HepG2 (cell line): ENCODE measurements around the gene LIPC. TPM values are rescaled to one million over a fixed set of nuclear protein-coding genes. Genes with fewer than 3 reads are reported as not detected.
A peak's percentile ranks its signal among the peaks of the same experiment; 100 is the strongest.

ENCODE experiments used
- ARID5B ChIP-seq: IDR thresholded peaks from 2 replicates; pipeline ENCODE4 v1.4.0; 2020; ENCODE audit warnings: mild to moderate bottlenecking, missing genetic modification reagents
- ATF7 ChIP-seq, 2 experiments: fragments of 450-650 bp in 1 of 2; sonication (generic) in 1 of 2; formaldehyde crosslinking in 1 of 2; IDR thresholded peaks; 2 replicates each; pipeline versions ENCODE4 v1.4.0 to v1.6.1; 2016 to 2020; ENCODE audit warnings: antibody characterized with exemption in 1 of 2, mild to moderate bottlenecking in 1 of 2, missing genetic modification reagents in 1 of 2
- CCAR2 ChIP-seq: fragments of 200-400 bp; formaldehyde crosslinking; optimal IDR thresholded peaks from 2 replicates; pipeline ENCODE3; 2018; ENCODE audit warnings: low read depth, mild to moderate bottlenecking, low read length, moderate library complexity
- DDIT3 ChIP-seq: sonication (generic); formaldehyde crosslinking; IDR thresholded peaks from 2 replicates; pipeline ENCODE4 v1.4.0; 2020; ENCODE audit warnings: mild to moderate bottlenecking, missing genetic modification reagents
- HNF1A ChIP-seq, 2 experiments: sonication (generic) in 1 of 2; formaldehyde crosslinking in 1 of 2; IDR thresholded peaks; 2 replicates each; pipeline versions ENCODE4 v1.4.0 to v1.6.1; 2016 to 2020; ENCODE audit warnings: borderline replicate concordance in 1 of 2, low read depth in 1 of 2, mild to moderate bottlenecking in 1 of 2, missing genetic modification reagents in 1 of 2
- KLF15 ChIP-seq: sonication (generic); formaldehyde crosslinking; IDR thresholded peaks from 2 replicates; pipeline ENCODE4 v1.8.1; 2023; ENCODE audit warnings: borderline replicate concordance, mild to moderate bottlenecking, inconsistent platforms, missing genetic modification reagents, mixed read lengths
- MED13 ChIP-seq: sonication (generic); formaldehyde crosslinking; IDR thresholded peaks from 2 replicates; pipeline ENCODE4 v1.5.0; 2020; ENCODE audit warnings: missing genetic modification reagents
- PAF1 ChIP-seq: IDR thresholded peaks from 2 replicates; pipeline ENCODE4 v1.6.1; 2016; ENCODE audit warnings: missing genetic modification reagents, missing compliant biosample characterization
- SNAPC5 ChIP-seq: sonication (generic); formaldehyde crosslinking; IDR thresholded peaks from 2 replicates; pipeline ENCODE4 v1.8.1; 2023; ENCODE audit warnings: mild to moderate bottlenecking, missing genetic modification reagents, borderline replicate concordance
- ZBTB7A ChIP-seq: sonication (generic); formaldehyde crosslinking; IDR thresholded peaks from 2 replicates; pipeline ENCODE4 v1.8.0; 2022; ENCODE audit warnings: mild to moderate bottlenecking, missing genetic modification reagents
- ZKSCAN1 ChIP-seq: fragments of 150-350 bp; IDR thresholded peaks from 2 replicates; pipeline ENCODE4 v1.6.1; 2014; ENCODE audit warnings: low read length
- ZNF274 ChIP-seq: sonication (generic); formaldehyde crosslinking; IDR thresholded peaks from 2 replicates; pipeline ENCODE4 v1.5.1; 2020; ENCODE audit warnings: mild to moderate bottlenecking, missing genetic modification reagents
- ZNF3 ChIP-seq: IDR thresholded peaks from 2 replicates; pipeline ENCODE4 v1.7.0; 2017; ENCODE audit warnings: inconsistent platforms
- ZNF33A ChIP-seq: sonication (generic); formaldehyde crosslinking; IDR thresholded peaks from 2 replicates; pipeline ENCODE4 v1.5.1; 2020; ENCODE audit warnings: missing genetic modification reagents, mild to moderate bottlenecking, moderate library complexity, borderline replicate concordance
- ZNF562 ChIP-seq: sonication (generic); formaldehyde crosslinking; IDR thresholded peaks from 2 replicates; pipeline ENCODE4 v1.8.0; 2022; ENCODE audit warnings: missing genetic modification reagents, borderline replicate concordance
- ZNF816 ChIP-seq: sonication (generic); formaldehyde crosslinking; IDR thresholded peaks from 2 replicates; pipeline ENCODE4 v1.8.0; 2022; ENCODE audit warnings: missing genetic modification reagents, mild to moderate bottlenecking, borderline replicate concordance
- polyA plus RNA-seq, 8 experiments: library from polyadenylated mRNA; depleted of rRNA in 3 of 8; stranded (reverse) in 7 of 8; unstranded in 1 of 8; fragments of >200 nt; fragmentation: Illumina TruSeq in 4 of 8; extraction: Trizol in 4 of 8; gene quantifications; 2 replicates each; pipeline versions ENCODE4 v1.2.1 to v1.2.3, GENCODE V29; 2011 to 2016; ENCODE audit warnings: low read depth in 4 of 8, missing spikeins in 1 of 8, mixed read lengths in 1 of 8; ENCODE audit not compliant: insufficient read depth in 1 of 8
- total RNA-seq, 5 experiments: library from RNA; depleted of rRNA; stranded (reverse); fragments of >200 nt; fragmentation: Illumina TruSeq; extraction: Trizol; gene quantifications; 2 replicates each; pipeline ENCODE4 v1.2.3, GENCODE V29; 2016; ENCODE audit warnings: low read depth in 1 of 5

LIPC gene
- total and polyA plus RNA-seq, 2 of the 13 experiments (the other 11 are each of a cell fraction or from before 2014, with no cell fraction given) = 26.0 to 38.0 TPM

GRCh38 chr15:58475573-58476524 is 44.1 kb downstream of the LIPC start (continued):
- TF ChIP-seq HNF1A (IDR thresholded peaks at IDR 0.05; ENCODE audit: low read depth) = no peak
- no peak for TF ChIP-seq HNF1A (CRISPR knock-in tag; IDR thresholded peaks at IDR 0.05; ENCODE audit: borderline replicate concordance)
- TF ChIP-seq ZNF562 (CRISPR knock-in tag) = no peak
- no peak for TF ChIP-seq SNAPC5 (CRISPR knock-in tag)
- no peak for TF ChIP-seq PAF1
- no peak for TF ChIP-seq MED13 (CRISPR knock-in tag)
- no peak for TF ChIP-seq CCAR2
- no peak for TF ChIP-seq KLF15
- no peak for TF ChIP-seq ZNF33A
- no peak for TF ChIP-seq ZKSCAN1
- no peak for TF ChIP-seq DDIT3 (CRISPR knock-in tag)
- no peak for TF ChIP-seq ZNF3 (CRISPR knock-in tag)
- TF ChIP-seq ZBTB7A (CRISPR knock-in tag) = no peak
- TF ChIP-seq ATF7 (IDR thresholded peaks at IDR 0.05) = no peak
- no peak for TF ChIP-seq ATF7 (CRISPR knock-in tag; IDR thresholded peaks at IDR 0.05)
- peak; percentile 32; the same call in 1 of the 2 replicates for TF ChIP-seq ARID5B (CRISPR knock-in tag)
- TF ChIP-seq ZNF816 (CRISPR knock-in tag) = no peak
- TF ChIP-seq ZNF274 = no peak
